ENCODE results near the gene ABLIM3.

The ABLIM3 gene

GRCh38 chr5:149141224-149141956 is at the start of gene ABLIM3:
Gene ABLIM3, plus strand, starts transcription at chr5:149141493. Its CDS starts 603 bp downstream, at chr5:149142096.
- peak; percentile 7 for DNase-seq

GRCh38 chr5:149093625-149094024 is 47.7 kb upstream of the ABLIM3 start:
- DNase-seq = no peak

- DNase-seq = no peak
Measured at GRCh38 chr5:149094996-149095395, 46.3 kb upstream of the ABLIM3 start.

GRCh38 chr5:149099920-149100319 is 41.4 kb upstream of the ABLIM3 start:
- DNase-seq = no peak

GRCh38 chr5:149100331-149100730 is 41.0 kb upstream of the ABLIM3 start:
- no peak for DNase-seq

- no peak for DNase-seq
Measured at GRCh38 chr5:149108651-149109280, 32.5 kb upstream of the ABLIM3 start.

- DNase-seq = no peak
Measured at GRCh38 chr5:149110406-149110805, 30.9 kb upstream of the ABLIM3 start.

- DNase-seq = no peak
Measured at GRCh38 chr5:149113669-149114068, 27.6 kb upstream of the ABLIM3 start.

- DNase-seq = peak; percentile 12
Measured at GRCh38 chr5:149114403-149115312, 26.6 kb upstream of the ABLIM3 start.

GRCh38 chr5:149117970-149118369 is 23.3 kb upstream of the ABLIM3 start:
- DNase-seq = no peak

- no peak for DNase-seq
Measured at GRCh38 chr5:149118463-149118862, 22.8 kb upstream of the ABLIM3 start.

- no peak for DNase-seq
Measured at GRCh38 chr5:149121145-149121544, 20.1 kb upstream of the ABLIM3 start.

GRCh38 chr5:149123211-149123610 is 18.1 kb upstream of the ABLIM3 start:
- no peak for DNase-seq

- no peak for DNase-seq
Measured at GRCh38 chr5:149125386-149125891, 15.9 kb upstream of the ABLIM3 start.

- DNase-seq = no peak
Measured at GRCh38 chr5:149126906-149127305, 14.4 kb upstream of the ABLIM3 start.

GRCh38 chr5:149127394-149127955 is 13.8 kb upstream of the ABLIM3 start:
- no peak for DNase-seq

GRCh38 chr5:149128023-149128875 is 13.0 kb upstream of the ABLIM3 start:
- DNase-seq = no peak

- no peak for DNase-seq
Measured at GRCh38 chr5:149129181-149129580, 12.1 kb upstream of the ABLIM3 start.

- DNase-seq = no peak
Measured at GRCh38 chr5:149130121-149130914, 11.0 kb upstream of the ABLIM3 start.

- DNase-seq = no peak
Measured at GRCh38 chr5:149132474-149132873, 8.8 kb upstream of the ABLIM3 start.

Measured in NCI-H1694 (cell line).